HG03066 (cell line): ENCODE data around the gene ZFYVE27.

Experiments
- ATAC-seq: cut with Tn5 transposase; IDR thresholded peaks from one replicate; pipeline ENCODE4 v1.9.1; 2021; ENCODE audit warnings: low read depth; ENCODE audit not compliant: unreplicated experiment

Gene ZFYVE27

GRCh38 chr10:97714401-97715258 is 22.3 kb upstream of the ZFYVE27 start:
- ATAC-seq: peak; percentile 45

GRCh38 chr10:97715259-97715874 is 21.6 kb upstream of the ZFYVE27 start:
- ATAC-seq: no peak

- no peak for ATAC-seq
These were observed 19.3 kb upstream of the ZFYVE27 start for GRCh38 chr10:97717627-97718026.

- no peak for ATAC-seq
These were observed 18.8 kb upstream of the ZFYVE27 start for GRCh38 chr10:97718178-97718577.

- ATAC-seq: no peak
These were observed 18.2 kb upstream of the ZFYVE27 start for GRCh38 chr10:97718659-97719142.

GRCh38 chr10:97719602-97720001 is 17.3 kb upstream of the ZFYVE27 start:
- ATAC-seq: no peak

- no peak for ATAC-seq
These were observed 14.8 kb upstream of the ZFYVE27 start for GRCh38 chr10:97721871-97722780.

- ATAC-seq: no peak
These were observed 13.9 kb upstream of the ZFYVE27 start for GRCh38 chr10:97723001-97723400.

- ATAC-seq: no peak
These were observed 12.5 kb upstream of the ZFYVE27 start for GRCh38 chr10:97724341-97724941.

GRCh38 chr10:97726636-97727178 is 10.2 kb upstream of the ZFYVE27 start:
- ATAC-seq: no peak

GRCh38 chr10:97729014-97729413 is 7.9 kb upstream of the ZFYVE27 start:
- ATAC-seq: no peak

- ATAC-seq: no peak
These were observed 5.4 kb upstream of the ZFYVE27 start for GRCh38 chr10:97731346-97732051.

- ATAC-seq: no peak
These were observed 4.9 kb upstream of the ZFYVE27 start for GRCh38 chr10:97732052-97732359.

- no peak for ATAC-seq
These were observed 3.7 kb upstream of the ZFYVE27 start for GRCh38 chr10:97733256-97733655.

- no peak for ATAC-seq
These were observed 2.9 kb upstream of the ZFYVE27 start for GRCh38 chr10:97734021-97734420.

- ATAC-seq: peak; percentile 11
These were observed 476 bp upstream of the ZFYVE27 start for GRCh38 chr10:97736403-97736901.

GRCh38 chr10:97737770-97738265 is 890 bp downstream of the ZFYVE27 start:
- peak; percentile 14 for ATAC-seq

- ATAC-seq: no peak
These were observed 1.7 kb downstream of the ZFYVE27 start for GRCh38 chr10:97738616-97739015.

- no peak for ATAC-seq
These were observed 3.7 kb downstream of the ZFYVE27 start for GRCh38 chr10:97740613-97741012.
